IPS DF 6.9 (cell line): Measurements from ENCODE around the gene DPP6.

ENCODE experiments used
- DNase-seq: peaks from one replicate; pipeline ENCODE4 v3.0.0-alpha.2; 2013; ENCODE audit warnings: low read depth, low spot score
- H3K27ac ChIP-seq: one replicate; pipeline ENCODE4 v1.5.1; 2013; ENCODE audit warnings: low read length, control low read depth
- H3K27me3 ChIP-seq: 2 replicates; pipeline ENCODE4 v1.6.1; 2013; ENCODE audit warnings: mild to moderate bottlenecking, low read length; ENCODE audit not compliant: control insufficient read depth, insufficient read depth
- H3K36me3 ChIP-seq: 2 replicates; pipeline ENCODE4 v1.6.1; 2013; ENCODE audit warnings: low read length; ENCODE audit not compliant: control insufficient read depth, insufficient read depth
- H3K4me1 ChIP-seq: 2 replicates; pipeline ENCODE4 v1.6.1; 2013; ENCODE audit warnings: low read length; ENCODE audit not compliant: control insufficient read depth, insufficient read depth
- H3K4me3 ChIP-seq: 2 replicates; pipeline ENCODE4 v1.5.1; 2013; ENCODE audit warnings: mild to moderate bottlenecking, low read length
- H3K9me3 ChIP-seq: 2 replicates; pipeline ENCODE4 v1.6.1; 2013; ENCODE audit warnings: low read length, inconsistent platforms; ENCODE audit not compliant: control insufficient read depth, insufficient read depth
- WGBS: extraction: QIAGEN DNeasy Blood & Tissue Kit; methylation state at CpG from one replicate; pipeline ENCODE4 v1.1.7; 2013; ENCODE audit warnings: mixed read lengths, missing lambda C conversion rate; ENCODE audit not compliant: insufficient read length, insufficient coverage; 5-methylcytosine and 5-hydroxymethylcytosine counted together

The DPP6 gene

DNA sequence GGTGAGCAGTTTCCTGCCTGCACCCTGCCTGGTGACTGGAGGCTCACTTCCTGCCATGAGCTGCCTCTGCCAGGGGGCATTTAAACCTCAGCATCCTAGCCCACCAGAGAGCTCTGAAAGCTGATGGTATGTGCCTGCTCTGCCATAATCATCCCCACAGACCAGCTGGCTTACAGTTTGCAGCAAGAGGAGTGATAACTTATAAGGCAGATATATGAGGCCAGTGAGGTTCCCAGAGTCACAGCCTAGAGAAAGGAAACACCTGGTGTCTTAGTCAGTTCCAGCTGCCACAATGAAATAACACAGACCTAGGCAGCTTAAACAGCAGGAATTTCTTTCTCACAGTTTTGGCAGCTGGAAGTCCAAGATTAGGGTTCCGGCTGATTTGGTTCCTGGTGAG, 718.8 kb downstream of the DPP6 start:
- H3K4me3 ChIP-seq, result no peak overlapping the region
- no peaks in the 10 kb centered on the region for H3K27me3 ChIP-seq
- no peaks in the 10 kb centered on the region for H3K4me1 ChIP-seq
- WGBS, result no CpG with 5 or more reads among the region's 1 CpG
- no peak overlapping the region for H3K27ac ChIP-seq
- H3K9me3 ChIP-seq, result no peaks in the 10 kb centered on the region
- H3K36me3 ChIP-seq, result no peaks in the 10 kb centered on the region
- DNase-seq, result no peak

DNA sequence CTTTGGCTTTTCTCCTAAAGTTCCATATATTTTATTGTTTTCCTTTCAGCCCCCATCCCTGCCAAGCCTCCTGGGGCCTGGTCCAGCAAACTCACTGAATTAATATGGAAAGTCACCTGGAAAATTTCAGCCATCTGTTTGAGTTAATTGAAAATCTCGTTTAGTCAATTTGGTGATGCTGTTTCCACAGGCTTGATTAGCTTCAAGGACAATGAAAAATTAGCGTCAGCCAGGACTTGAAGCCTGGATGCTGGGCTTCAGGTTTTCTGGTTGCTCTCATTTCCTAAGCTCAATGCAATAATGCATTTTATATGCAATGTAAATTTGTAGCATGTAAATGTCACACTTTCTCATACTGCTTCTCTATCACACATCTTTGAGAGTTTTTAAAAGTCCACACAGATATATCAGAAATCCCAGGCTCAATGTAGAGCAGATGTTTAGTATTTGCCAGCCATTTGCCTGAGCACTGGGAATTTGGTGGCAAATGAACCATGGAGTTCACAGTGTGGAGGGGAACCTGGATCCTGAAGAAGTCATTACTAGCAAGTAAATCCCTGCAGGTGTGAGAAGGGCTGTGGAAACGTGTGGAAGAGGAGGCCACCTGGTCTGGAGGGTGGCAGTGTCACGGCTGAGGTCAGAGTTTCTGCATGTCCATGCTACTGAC, 722.2 kb downstream of the DPP6 start:
- Histone ChIP-seq H3K4me3 (no peak overlapping the region), H3K27ac (no peak overlapping the region), H3K4me1 (no peaks in the 10 kb centered on the region), H3K9me3 (no peaks in the 10 kb centered on the region), H3K27me3 (no peaks in the 10 kb centered on the region), H3K36me3 (no peaks in the 10 kb centered on the region)
- no peak for DNase-seq
- no CpG with 5 or more reads among the region's 4 CpGs for WGBS

DNA sequence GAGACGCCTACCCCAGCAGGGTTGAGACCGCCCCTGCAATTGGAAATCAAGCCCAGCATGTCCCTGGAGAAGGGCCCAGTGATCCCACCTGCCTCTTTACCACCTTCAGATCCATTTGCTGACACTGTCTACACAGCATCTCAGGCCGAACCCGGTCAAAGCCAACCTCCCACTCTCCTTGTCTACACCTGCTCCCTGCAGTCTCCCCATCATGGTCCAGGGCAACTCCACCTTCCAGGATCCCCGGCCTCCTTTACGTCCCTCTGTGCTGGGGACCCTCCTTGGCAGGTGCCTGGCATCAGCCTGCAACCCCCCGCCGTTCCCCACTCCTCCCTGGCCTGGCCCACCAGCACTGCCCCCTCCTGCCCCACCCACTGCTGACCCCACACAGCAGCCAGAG, 723.5 kb downstream of the DPP6 start:
- H3K27me3 ChIP-seq, result no peaks in the 10 kb centered on the region
- H3K27ac ChIP-seq, result no peak overlapping the region
- no peak overlapping the region for H3K4me3 ChIP-seq
- H3K36me3 ChIP-seq, result no peaks in the 10 kb centered on the region
- H3K4me1 ChIP-seq, result no peaks in the 10 kb centered on the region
- DNase-seq, result no peak
- no CpG with 5 or more reads among the region's 8 CpGs for WGBS
- H3K9me3 ChIP-seq, result no peaks in the 10 kb centered on the region

DNA sequence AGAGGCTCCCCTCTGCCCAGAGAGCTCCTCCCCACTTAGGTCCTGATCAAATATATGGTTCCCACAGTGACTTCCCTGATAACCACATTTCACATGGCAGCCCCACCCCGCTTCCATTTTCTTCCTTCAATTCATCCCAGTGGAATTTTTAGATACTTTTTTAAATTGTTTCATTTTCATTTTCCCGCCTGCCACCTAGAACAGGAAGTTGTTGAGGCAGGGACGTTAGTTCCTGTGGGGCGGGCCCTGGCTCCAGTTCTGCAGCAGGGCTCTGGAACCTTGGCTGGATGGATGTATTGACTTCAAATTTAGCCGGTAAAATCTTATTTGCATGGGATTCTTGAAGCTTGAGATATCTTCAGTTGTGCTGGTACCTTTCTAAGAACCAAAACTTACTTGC, 724.2 kb downstream of the DPP6 start:
- no peak for DNase-seq
- no peaks in the 10 kb centered on the region for H3K36me3 ChIP-seq
- no CpG with 5 or more reads among the region's 5 CpGs for WGBS
- no peaks in the 10 kb centered on the region for H3K27me3 ChIP-seq
- H3K4me1 ChIP-seq, result no peaks in the 10 kb centered on the region
- H3K9me3 ChIP-seq, result no peaks in the 10 kb centered on the region
- H3K4me3 ChIP-seq, result no peak overlapping the region
- H3K27ac ChIP-seq, result no peak overlapping the region

DNA sequence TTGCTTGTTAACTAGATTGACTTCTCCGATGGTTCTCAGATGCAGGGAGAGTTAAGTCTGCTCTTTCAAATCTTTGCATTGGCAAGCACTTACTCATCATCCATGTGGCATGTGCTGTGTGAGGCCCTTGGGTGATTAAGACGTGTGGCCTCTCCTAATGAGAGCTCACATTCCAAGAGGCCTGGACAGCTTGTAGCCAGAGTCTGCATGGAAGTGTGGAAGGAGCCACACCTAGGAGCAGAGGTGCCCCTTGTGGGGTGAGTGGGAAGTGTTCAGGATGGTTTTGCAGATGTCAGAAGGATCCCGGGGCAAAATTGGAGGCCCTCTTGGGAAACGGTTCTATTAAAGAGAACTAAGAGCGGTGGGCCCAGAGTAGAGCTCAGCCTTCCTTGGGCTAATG, 724.8 kb downstream of the DPP6 start:
- no peak for DNase-seq
- WGBS, result no CpG with 5 or more reads among the region's 5 CpGs

DNA sequence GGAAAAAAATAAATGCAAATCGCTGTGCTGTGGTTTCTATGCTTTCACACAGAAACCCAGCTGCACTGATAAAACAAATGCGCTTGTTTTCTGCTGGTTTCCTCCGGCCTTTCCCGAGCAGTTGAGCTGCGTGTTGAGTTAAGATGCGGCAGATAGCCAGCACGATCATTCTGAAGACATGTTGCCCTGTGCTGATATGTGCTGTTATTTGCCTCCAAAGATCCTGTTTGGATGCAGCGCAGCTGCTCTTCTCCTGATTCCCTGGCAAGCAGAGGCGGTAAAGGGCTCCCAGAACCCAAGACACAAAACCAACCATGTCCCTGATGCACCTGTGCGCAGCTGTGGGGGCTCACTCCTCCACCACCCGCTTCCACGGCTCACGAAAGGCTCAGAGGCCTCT, 725.3 kb downstream of the DPP6 start:
- Histone ChIP-seq H3K27ac (no peak overlapping the region), H3K36me3 (no peaks in the 10 kb centered on the region), H3K4me3 (no peak overlapping the region), H3K27me3 (no peaks in the 10 kb centered on the region), H3K4me1 (no peaks in the 10 kb centered on the region), H3K9me3 (no peaks in the 10 kb centered on the region)
- no CpG with 5 or more reads among the region's 13 CpGs for WGBS
- DNase-seq, result no peak

More for the DNA sequence above, 724.8 kb downstream of the DPP6 start:
- Histone ChIP-seq H3K9me3 (no peaks in the 10 kb centered on the region), H3K4me3 (no peak overlapping the region), H3K27me3 (no peaks in the 10 kb centered on the region), H3K36me3 (no peaks in the 10 kb centered on the region), H3K27ac (no peak overlapping the region), H3K4me1 (no peaks in the 10 kb centered on the region)

DNA sequence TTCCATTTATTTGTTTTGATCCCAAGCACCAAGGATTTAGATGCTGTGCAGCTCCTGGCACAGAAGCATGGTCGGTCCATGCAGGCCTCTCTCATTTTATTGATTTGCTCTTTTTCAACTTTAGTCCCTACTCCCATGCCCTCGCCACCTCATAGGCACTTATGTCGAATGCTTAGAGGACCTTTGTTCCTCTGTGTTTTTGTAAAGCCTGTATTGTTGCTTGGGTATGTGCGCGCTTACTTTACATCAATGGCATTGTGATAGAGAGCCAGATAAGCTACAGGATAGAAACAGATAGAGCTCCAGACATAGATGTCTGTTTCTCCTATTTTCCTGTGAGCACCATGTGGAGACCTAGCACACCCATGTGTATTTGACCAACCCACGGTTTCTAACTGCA, 725.7 kb downstream of the DPP6 start:
- H3K4me3 ChIP-seq, result no peak overlapping the region
- whole genome bisulfite sequencing, result no CpG with 5 or more reads among the region's 6 CpGs

GRCh38 chr7:154781369-154782303, 729.4 kb downstream of the DPP6 start:
- Histone ChIP-seq H3K4me1 (no peaks in the 10 kb centered on the region), H3K36me3 (no peaks in the 10 kb centered on the region), H3K27ac (no peak overlapping the region), H3K4me3 (no peak overlapping the region), H3K9me3 (no peaks in the 10 kb centered on the region), H3K27me3 (no peaks in the 10 kb centered on the region)
- no CpG with 5 or more reads among the region's 16 CpGs for WGBS
- DNase-seq, result no peak

More for the DNA sequence above, 725.7 kb downstream of the DPP6 start:
- Histone ChIP-seq H3K27me3 (no peaks in the 10 kb centered on the region), H3K9me3 (no peaks in the 10 kb centered on the region), H3K36me3 (no peaks in the 10 kb centered on the region), H3K27ac (no peak overlapping the region), H3K4me1 (no peaks in the 10 kb centered on the region)
- DNase-seq, result no peak

GRCh38 chr7:154783281-154783909, 731.2 kb downstream of the DPP6 start:
- H3K4me3 ChIP-seq, result no peak overlapping the region
- WGBS, result no CpG with 5 or more reads among the region's 18 CpGs

GRCh38 chr7:154785898-154786297, 733.7 kb downstream of the DPP6 start:
- no peaks in the 10 kb centered on the region for H3K9me3 ChIP-seq
- H3K27ac ChIP-seq, result no peak overlapping the region
- DNase-seq, result no peak
- no peaks in the 10 kb centered on the region for H3K4me1 ChIP-seq
- H3K27me3 ChIP-seq, result no peaks in the 10 kb centered on the region
- no peak overlapping the region for H3K4me3 ChIP-seq
- WGBS, result no CpG with 5 or more reads among the region's 2 CpGs
- H3K36me3 ChIP-seq, result no peaks in the 10 kb centered on the region

More at GRCh38 chr7:154783281-154783909, 731.2 kb downstream of the DPP6 start:
- no peaks in the 10 kb centered on the region for H3K4me1 ChIP-seq
- DNase-seq, result no peak
- H3K9me3 ChIP-seq, result no peaks in the 10 kb centered on the region
- no peaks in the 10 kb centered on the region for H3K27me3 ChIP-seq
- no peak overlapping the region for H3K27ac ChIP-seq
- H3K36me3 ChIP-seq, result no peaks in the 10 kb centered on the region
